SK-N-SH treated with all-trans-retinoic acid at 6 μM for 48 hours (cell line): ENCODE measurements around the gene SLC34A3.

Source experiments
- ATAC-seq: fragments of 200-7000 bp; cut with Tn5 transposase; 3 replicates; pipeline ENCODE4 v1.9.1; 2020; ENCODE audit warnings: mild to moderate bottlenecking, moderate library complexity
- ARNTL ChIP-seq: fragments of 450-650 bp; formaldehyde crosslinking; IDR thresholded peaks from 2 replicates; pipeline ENCODE4 v1.5.0; 2020; ENCODE audit warnings: low read depth, mild to moderate bottlenecking, moderate library complexity, borderline replicate concordance
- BACH2 ChIP-seq: fragments of 250-450 bp; sonication (Bioruptor Pico); IDR thresholded peaks from 2 replicates; pipeline ENCODE4 v1.9.0; 2021; ENCODE audit warnings: mild to moderate bottlenecking, borderline replicate concordance
- CREB5 ChIP-seq: fragments of 250-450 bp; sonication (Bioruptor Pico); IDR thresholded peaks from 2 replicates; pipeline ENCODE4 v1.5.1; 2020; ENCODE audit warnings: low read depth, mild to moderate bottlenecking, moderate library complexity
- CSDC2 ChIP-seq: fragments of 250-450 bp; sonication (Bioruptor Pico); IDR thresholded peaks from 2 replicates; pipeline ENCODE4 v1.5.0; 2020; ENCODE audit warnings: mild to moderate bottlenecking, moderate library complexity
- CSRNP3 ChIP-seq: fragments of 250-450 bp; sonication (Bioruptor Pico); IDR thresholded peaks from 2 replicates; pipeline ENCODE4 v1.5.1; 2021; ENCODE audit warnings: mild to moderate bottlenecking, moderate library complexity
- ESRRG ChIP-seq: fragments of 250-450 bp; sonication (Bioruptor Pico); IDR thresholded peaks from 2 replicates; pipeline ENCODE4 v1.6.1; 2021; ENCODE audit warnings: mild to moderate bottlenecking
- GLIS3 ChIP-seq: fragments of 250-450 bp; sonication (Bioruptor Pico); IDR thresholded peaks from 2 replicates; pipeline ENCODE4 v1.5.0; 2020; ENCODE audit warnings: mild to moderate bottlenecking, moderate library complexity
- ISL1 ChIP-seq: fragments of 250-450 bp; sonication (Bioruptor Pico); IDR thresholded peaks from 2 replicates; pipeline ENCODE4 v2.1.2; 2022; ENCODE audit warnings: mild to moderate bottlenecking, moderate library complexity
- PATZ1 ChIP-seq: fragments of 250-450 bp; sonication (Bioruptor Pico); IDR thresholded peaks from 2 replicates; pipeline ENCODE4 v1.8.0; 2020; ENCODE audit warnings: mild to moderate bottlenecking, moderate library complexity, borderline replicate concordance
- POU6F1 ChIP-seq: fragments of 250-450 bp; sonication (Bioruptor Pico); IDR thresholded peaks from 2 replicates; pipeline ENCODE4 v1.8.0; 2021; ENCODE audit warnings: low read depth, mild to moderate bottlenecking, moderate library complexity, borderline replicate concordance
- PPARA ChIP-seq: fragments of 250-450 bp; sonication (Bioruptor Pico); IDR thresholded peaks from 2 replicates; pipeline ENCODE4 v1.5.0; 2020; ENCODE audit warnings: mild to moderate bottlenecking, borderline replicate concordance
- RARB ChIP-seq: fragments of 250-450 bp; sonication (Bioruptor Pico); IDR thresholded peaks from 2 replicates; pipeline ENCODE4 v1.8.0; 2021; ENCODE audit warnings: mild to moderate bottlenecking, moderate library complexity
- SNAI2 ChIP-seq: fragments of 250-450 bp; sonication (Bioruptor Pico); IDR thresholded peaks from 2 replicates; pipeline ENCODE4 v1.5.0; 2020; ENCODE audit warnings: mild to moderate bottlenecking, moderate library complexity
- TCF4 ChIP-seq: fragments of 250-450 bp; sonication (Bioruptor Pico); IDR thresholded peaks from 2 replicates; pipeline ENCODE4 v1.8.0; 2021; ENCODE audit warnings: mild to moderate bottlenecking, moderate library complexity, borderline replicate concordance
- TOX ChIP-seq: fragments of 250-450 bp; sonication (Bioruptor Pico); IDR thresholded peaks from 2 replicates; pipeline ENCODE4 v1.8.0; 2021; ENCODE audit warnings: mild to moderate bottlenecking, moderate library complexity, borderline replicate concordance
- TSHZ2 ChIP-seq: fragments of 250-450 bp; sonication (Bioruptor Pico); IDR thresholded peaks from 2 replicates; pipeline ENCODE4 v1.5.0; 2020; ENCODE audit warnings: mild to moderate bottlenecking, moderate library complexity
- ZC3H10 ChIP-seq: fragments of 250-450 bp; sonication (Bioruptor Pico); IDR thresholded peaks from 2 replicates; pipeline ENCODE4 v1.5.1; 2021; ENCODE audit warnings: mild to moderate bottlenecking, moderate library complexity
- ZFP3 ChIP-seq: fragments of 250-450 bp; sonication (Bioruptor Pico); IDR thresholded peaks from 2 replicates; pipeline ENCODE4 v1.5.0; 2020; ENCODE audit warnings: mild to moderate bottlenecking, moderate library complexity
- ZNF565 ChIP-seq: fragments of 450-650 bp; formaldehyde crosslinking; conservative IDR thresholded peaks from 2 replicates; pipeline ENCODE4 v1.5.0; 2020; ENCODE audit warnings: low read depth, mild to moderate bottlenecking, moderate library complexity
- ZNF70 ChIP-seq: fragments of 450-650 bp; formaldehyde crosslinking; IDR thresholded peaks from 2 replicates; pipeline ENCODE4 v1.5.0; 2020; ENCODE audit warnings: mild to moderate bottlenecking, moderate library complexity

Gene SLC34A3

GRCh38 chr9:137224830-137225694 lies 5.6 kb upstream of the SLC34A3 start, which contains the start of gene CYSRT1 (continued):
- TF ChIP-seq CREB5 (CRISPR knock-in tag): no peak
- TF ChIP-seq TCF4: no peak

- no peak for ATAC-seq
- TF ChIP-seq TSHZ2 (CRISPR knock-in tag): no peak
- TF ChIP-seq CSDC2 (CRISPR knock-in tag): no peak
- no peak for TF ChIP-seq TCF4
- no peak for TF ChIP-seq RARB
- no peak for TF ChIP-seq CSRNP3 (CRISPR knock-in tag)
- TF ChIP-seq ZNF70 (CRISPR knock-in tag): no peak
- no peak for TF ChIP-seq ARNTL (CRISPR knock-in tag)
- no peak for TF ChIP-seq GLIS3 (CRISPR knock-in tag)
- no peak for TF ChIP-seq ISL1
- TF ChIP-seq ESRRG (CRISPR knock-in tag): no peak
- TF ChIP-seq SNAI2 (CRISPR knock-in tag): no peak
- TF ChIP-seq POU6F1: no peak
- no peak for TF ChIP-seq ZFP3 (CRISPR knock-in tag)
- no peak for TF ChIP-seq BACH2 (CRISPR knock-in tag)
- no peak for TF ChIP-seq PPARA (CRISPR knock-in tag)
- TF ChIP-seq TOX (CRISPR knock-in tag): no peak
- TF ChIP-seq ZNF565 (CRISPR knock-in tag): no peak
- TF ChIP-seq CREB5 (CRISPR knock-in tag): no peak
- TF ChIP-seq ZC3H10 (CRISPR knock-in tag): no peak
- no peak for TF ChIP-seq PATZ1
These were observed 4.9 kb upstream of the SLC34A3 start for GRCh38 chr9:137225699-137226331.
